H1 (cell line): ENCODE measurements around the gene PDE4D. TPM values are rescaled to one million over a fixed set of nuclear protein-coding genes. Genes with fewer than 3 reads are reported as not detected.

ENCODE experiments used
- CTCF ChIA-PET: fragments of 300-600 bp; sonication (Branson Sonifier 250); formaldehyde crosslinking; loops from one replicate; lab custom pipeline; 2021; ENCODE audit not compliant: partially characterized antibody; lab: Charles Lee
- POLR2A ChIA-PET: fragments of 300-600 bp; sonication (Branson Sonifier 250); formaldehyde crosslinking; loops from one replicate; lab custom pipeline; 2021; ENCODE audit warnings: inconsistent platforms; ENCODE audit not compliant: partially characterized antibody; lab: Charles Lee
- DNase-seq, 2 experiments: peaks; one replicate each; pipeline versions ENCODE4 v3.0.0 to v3.0.0-alpha.2; 2010 to 2022; ENCODE audit warnings: low spot score in 2 of 2, low read depth in 1 of 2, mixed read lengths in 1 of 2
- FAIRE-seq: peaks from 2 replicates; lab custom pipeline; 2011; peaks lifted over from hg19 to GRCh38; lab: Jason Lieb, UNC
- H2AFZ ChIP-seq: 2 replicates; pipeline ENCODE4 v1.8.1; 2012; ENCODE audit warnings: low read length, inconsistent platforms
- H2AK5ac ChIP-seq: 2 replicates; pipeline ENCODE4 v1.6.1; 2013; ENCODE audit warnings: low read depth, low read length
- H2BK120ac ChIP-seq: replicated peaks from 2 replicates; pipeline ENCODE3; 2013; ENCODE audit warnings: low read depth, low read length, inconsistent platforms
- H2BK12ac ChIP-seq: 2 replicates; pipeline ENCODE4 v1.6.1; 2013; ENCODE audit warnings: low read depth, low read length
- H2BK15ac ChIP-seq: 2 replicates; pipeline ENCODE4 v1.6.1; 2013; ENCODE audit warnings: low read length
- H2BK20ac ChIP-seq: 2 replicates; pipeline ENCODE4 v1.6.1; 2013; ENCODE audit warnings: low read length
- H2BK5ac ChIP-seq: 2 replicates; pipeline ENCODE4 v1.6.1; 2013; ENCODE audit warnings: low read depth, low read length
- H3K14ac ChIP-seq: 2 replicates; pipeline ENCODE4 v1.6.1; 2013; ENCODE audit warnings: inconsistent platforms; ENCODE audit not compliant: insufficient read length
- H3K18ac ChIP-seq: 2 replicates; pipeline ENCODE4 v1.6.1; 2013; ENCODE audit warnings: low read length; ENCODE audit errors: extremely low read depth
- H3K23ac ChIP-seq: 2 replicates; pipeline ENCODE4 v1.6.1; 2013; ENCODE audit warnings: inconsistent platforms; ENCODE audit not compliant: insufficient read length
- H3K23me2 ChIP-seq: 2 replicates; pipeline ENCODE4 v1.6.1; 2013; ENCODE audit warnings: low read depth, low read length
- H3K27ac ChIP-seq: 2 replicates; pipeline ENCODE4 v1.6.1; 2011; ENCODE audit warnings: low read depth, low read length, inconsistent platforms
- H3K27me3 ChIP-seq, 4 experiments: replicated peaks in 1 of 4; 1 replicate in 1 of 4; 2 replicates in 3 of 4; pipeline versions ENCODE4 v1.6.1 to v1.8.1; 2011 to 2013; ENCODE audit warnings: low read length in 3 of 4, mild to moderate bottlenecking in 3 of 4, inconsistent platforms in 2 of 4, mixed read lengths in 2 of 4, moderate library complexity in 1 of 4; ENCODE audit not compliant: control insufficient read depth in 3 of 4, insufficient read depth in 3 of 4; ENCODE audit errors: extremely low read depth in 1 of 4
- H3K36me3 ChIP-seq, 4 experiments: 2 replicates each; pipeline versions ENCODE4 v1.6.1 to v1.8.1; 2011 to 2013; ENCODE audit warnings: mild to moderate bottlenecking in 4 of 4, low read length in 3 of 4, moderate library complexity in 2 of 4, control low read depth in 1 of 4, inconsistent platforms in 1 of 4; ENCODE audit not compliant: insufficient read depth in 4 of 4, control insufficient read depth in 2 of 4
- H3K4ac ChIP-seq: replicated peaks from 2 replicates; pipeline ENCODE3; 2013; ENCODE audit warnings: low read length, low read depth, mixed read lengths, inconsistent platforms; ENCODE audit not compliant: insufficient read length
- H3K4me1 ChIP-seq, 4 experiments: replicated peaks in 1 of 4; 1 replicate in 1 of 4; 2 replicates in 3 of 4; pipeline versions ENCODE4 v1.6.1 to v1.8.1; 2011 to 2013; ENCODE audit warnings: low read length in 3 of 4, inconsistent platforms in 2 of 4, mixed read lengths in 1 of 4; ENCODE audit not compliant: insufficient read depth in 4 of 4, control insufficient read depth in 3 of 4
- H3K4me2 ChIP-seq, 2 experiments: 2 replicates each; pipeline versions ENCODE4 v1.6.1 to v1.8.1; 2011 to 2013; ENCODE audit warnings: low read depth in 2 of 2, low read length in 2 of 2, control low read depth in 1 of 2, inconsistent platforms in 1 of 2, mild to moderate bottlenecking in 1 of 2; ENCODE audit not compliant: insufficient read depth in 1 of 2
- H3K4me3 ChIP-seq, 4 experiments: fragments of 200-600, 300-600 bp in 1 of 4; sonication (generic), shearing (Covaris generic), sonication (Bioruptor Twin) in 1 of 4; 2 replicates each; pipeline versions ENCODE4 v1.5.1 to v1.8.1; 2011 to 2016; ENCODE audit warnings: low read length in 4 of 4, low read depth in 3 of 4, control low read depth in 2 of 4, inconsistent platforms in 2 of 4, mild to moderate bottlenecking in 2 of 4, mixed read lengths in 1 of 4, moderate library complexity in 1 of 4; ENCODE audit not compliant: insufficient read depth in 2 of 4; ENCODE audit errors: extremely low read depth in 1 of 4
- H3K56ac ChIP-seq: replicated peaks from 2 replicates; pipeline ENCODE3; 2013; ENCODE audit warnings: low read depth, mild to moderate bottlenecking, mixed read lengths, low read length, inconsistent platforms; ENCODE audit not compliant: insufficient read length
- H3K79me1 ChIP-seq: 2 replicates; pipeline ENCODE4 v1.6.1; 2013; ENCODE audit warnings: low read depth, low read length, control low read depth
- H3K79me2 ChIP-seq, 2 experiments: 2 replicates each; pipeline versions ENCODE4 v1.6.1 to v1.8.1; 2012 to 2013; ENCODE audit warnings: low read length in 2 of 2, mild to moderate bottlenecking in 2 of 2, inconsistent platforms in 1 of 2; ENCODE audit not compliant: insufficient read depth in 2 of 2, control insufficient read depth in 1 of 2
- H3K9ac ChIP-seq, 4 experiments: replicated peaks in 1 of 4; 1 replicate in 1 of 4; 2 replicates in 3 of 4; pipeline versions ENCODE4 v1.6.1 to v1.8.1; 2011 to 2013; ENCODE audit warnings: low read depth in 3 of 4, low read length in 3 of 4, control low read depth in 2 of 4, mild to moderate bottlenecking in 2 of 4, moderate library complexity in 2 of 4, inconsistent platforms in 1 of 4; ENCODE audit errors: extremely low read depth in 1 of 4
- H3K9me3 ChIP-seq, 2 experiments: 2 replicates each; pipeline versions ENCODE4 v1.6.1 to v1.8.1; 2012 to 2013; ENCODE audit warnings: mild to moderate bottlenecking in 2 of 2, moderate library complexity in 2 of 2, control low read depth in 1 of 2, inconsistent platforms in 1 of 2, low read depth in 1 of 2, low read length in 1 of 2, mixed read lengths in 1 of 2; ENCODE audit not compliant: insufficient read depth in 2 of 2
- H4K20me1 ChIP-seq, 2 experiments: replicated peaks in 1 of 2; 2 replicates each; pipeline versions ENCODE3 to v1.8.1; 2011 to 2013; ENCODE audit warnings: inconsistent platforms in 2 of 2, low read length in 2 of 2, mild to moderate bottlenecking in 1 of 2; ENCODE audit not compliant: insufficient read depth in 2 of 2, control insufficient read depth in 1 of 2
- H4K5ac ChIP-seq: 2 replicates; pipeline ENCODE4 v1.6.1; 2013; ENCODE audit warnings: low read length, low read depth, mixed read lengths, inconsistent platforms; ENCODE audit not compliant: insufficient read length
- H4K8ac ChIP-seq: 2 replicates; pipeline ENCODE4 v1.8.0; 2013; ENCODE audit warnings: mild to moderate bottlenecking, moderate library complexity, low read length, inconsistent platforms; ENCODE audit not compliant: insufficient read depth; ENCODE audit errors: extremely low read depth
- H4K91ac ChIP-seq: replicated peaks from 2 replicates; pipeline ENCODE3; 2013; ENCODE audit warnings: low read length, mixed read lengths, inconsistent platforms; ENCODE audit not compliant: insufficient read length
- ATF2 ChIP-seq: IDR thresholded peaks from 2 replicates; pipeline ENCODE4 v1.6.1; 2012; ENCODE audit warnings: low read length, inconsistent platforms
- BACH1 ChIP-seq: IDR thresholded peaks from 2 replicates; pipeline ENCODE4 v1.6.1; 2012; ENCODE audit warnings: low read length, improper control_type of control experiment
- BRCA1 ChIP-seq: IDR thresholded peaks from 2 replicates; pipeline ENCODE4 v1.6.1; 2012; ENCODE audit warnings: low read depth, low read length, improper control_type of control experiment
- HDAC2 ChIP-seq, 2 experiments: fragments of 300-600 bp in 1 of 2; sonication (generic) in 1 of 2; IDR thresholded peaks; 2 replicates each; pipeline ENCODE4 v1.6.1; 2011 to 2012; ENCODE audit warnings: low read depth in 2 of 2, low read length in 2 of 2, mild to moderate bottlenecking in 2 of 2, moderate library complexity in 2 of 2, borderline replicate concordance in 1 of 2, inconsistent platforms in 1 of 2
- KDM4A ChIP-seq: IDR thresholded peaks from one replicate; pipeline ENCODE4 v1.7.1; 2012; ENCODE audit warnings: low read depth, mild to moderate bottlenecking, moderate library complexity, low read length, inconsistent platforms; ENCODE audit not compliant: severe bottlenecking
- MAX ChIP-seq: IDR thresholded peaks from 2 replicates; pipeline ENCODE4 v1.6.1; 2012; ENCODE audit warnings: inconsistent platforms
- NRF1 ChIP-seq: IDR thresholded peaks from 2 replicates; pipeline ENCODE4 v1.6.1; 2011; ENCODE audit warnings: mild to moderate bottlenecking, low read depth, low read length, improper control_type of control experiment
- POLR2A ChIP-seq, 2 experiments: IDR thresholded peaks; 1 replicate in 1 of 2; 2 replicates in 1 of 2; pipeline ENCODE4 v1.6.1; 2011; ENCODE audit warnings: low read depth in 2 of 2, low read length in 2 of 2, mild to moderate bottlenecking in 2 of 2; ENCODE audit errors: control extremely low read depth in 1 of 2
- SAP30 ChIP-seq: fragments of 300-600 bp; sonication (generic); IDR thresholded peaks from 2 replicates; pipeline ENCODE4 v1.7.1; 2012; ENCODE audit warnings: low read length, moderate library complexity, mild to moderate bottlenecking, inconsistent platforms; ENCODE audit not compliant: insufficient read depth, insufficient replicate concordance
- TAF1 ChIP-seq: IDR thresholded peaks from 2 replicates; pipeline ENCODE4 v1.6.1; 2011; ENCODE audit warnings: mild to moderate bottlenecking, low read depth, low read length
- ZNF274 ChIP-seq: IDR thresholded peaks from 2 replicates; pipeline ENCODE4 v1.7.0; 2012; ENCODE audit warnings: low read length, borderline replicate concordance; ENCODE audit errors: extremely low read depth
- WGBS, 2 experiments: shearing (Covaris generic) in 1 of 2; methylation state at CpG; one replicate each; pipeline versions ENCODE4 v1.1.6 to v1.1.7; 2013 to 2015; ENCODE audit warnings: low lambda C conversion rate in 2 of 2, mixed read lengths in 2 of 2, inconsistent platforms in 1 of 2, low coverage in 1 of 2, missing lambda C conversion rate in 1 of 2; ENCODE audit not compliant: insufficient replicate concordance in 2 of 2, insufficient coverage in 1 of 2, insufficient read length in 1 of 2; ENCODE audit errors: extremely low coverage in 1 of 2, missing lambda C conversion rate in 1 of 2; 5-methylcytosine and 5-hydroxymethylcytosine counted together
- polyA plus RNA-seq, 7 experiments: library from polyadenylated mRNA; depleted of rRNA in 3 of 7; stranded (reverse) in 5 of 7; unstranded in 2 of 7; fragments of >200 nt in 5 of 7; fragments of 200-250 nt in 2 of 7; gene quantifications; 1 replicate in 5 of 7; 2 replicates in 1 of 7; 4 replicates in 1 of 7; pipeline versions ENCODE4 v1.2.1 to v1.2.3, GENCODE V29; 2011 to 2013; ENCODE audit warnings: missing spikeins in 2 of 7, mixed read lengths in 2 of 7
- total RNA-seq: library from RNA; stranded (reverse); fragmentation: NEBNext Ultra II Directional; extraction: Animal tissue kit (Norgen Biotek cat#: 25700); gene quantifications from 2 replicates; pipeline ENCODE4 v1.2.1, GENCODE V29; 2021

Gene PDE4D
- total and polyA plus RNA-seq, 2 of the 8 experiments (the other 6 are each of a cell fraction or from before 2014, with no cell fraction given) = 2.3 to 3.7 TPM

- Histone ChIP-seq H3K27me3 (no peaks in the 10 kb centered on the region), H3K4me3 (no peak overlapping the region), H2BK20ac (no peak overlapping the region), H3K4me1 (no peaks in the 10 kb centered on the region), H2AFZ (no peak overlapping the region), H3K18ac (no peak overlapping the region), H3K4me2 (no peak overlapping the region), H3K79me2 (no peaks in the 10 kb centered on the region), H4K8ac (no peak overlapping the region), H2AK5ac (no peak overlapping the region), H3K23ac (no peak overlapping the region), H4K5ac (no peak overlapping the region), H2BK12ac (no peak overlapping the region), H3K79me1 (no peaks in the 10 kb centered on the region), H3K9me3 (no peaks in the 10 kb centered on the region), H3K56ac (no peak overlapping the region), H3K23me2 (no peaks in the 10 kb centered on the region; the same call in 1 of the 2 replicates), H2BK120ac (no peak overlapping the region), H4K91ac (no peak overlapping the region), H3K9ac (no peak overlapping the region), H2BK5ac (no peak overlapping the region), H3K36me3 (no peaks in the 10 kb centered on the region), H2BK15ac (no peak overlapping the region), H3K27ac (no peak overlapping the region), H4K20me1 (no peaks in the 10 kb centered on the region), H3K4ac (no peak overlapping the region), H3K14ac (no peak overlapping the region)
- CTCF ChIA-PET = interaction anchor here (3.5 kb wide), 1 partner anchor 15 kb away, joined by 13 read pairs; no protein-coding TSS in a partner anchor
- WGBS, 2 experiments = 49% methylated on average over 2 of the region's 2 CpGs; no CpG with 5 or more reads in 1 of the 2 experiments
- POLR2A ChIA-PET = no interaction called here
- no peak for DNase-seq
- FAIRE-seq = no peak
- TF ChIP-seq KDM4A = no peak
- TF ChIP-seq TAF1 = no peak
- TF ChIP-seq ZNF274 = no peak
- no peak for TF ChIP-seq NRF1
- TF ChIP-seq SAP30 = no peak
- no peak for TF ChIP-seq MAX
- TF ChIP-seq BRCA1 = no peak
- TF ChIP-seq BACH1 = no peak
- TF ChIP-seq ATF2 = no peak
- TF ChIP-seq POLR2A (IDR thresholded peaks at IDR 0.05; ENCODE audit: control extremely low read depth in 1 of 2, low read depth in 2 of 2, low read length in 2 of 2) = no peak
- TF ChIP-seq HDAC2 (IDR thresholded peaks at IDR 0.05; ENCODE audit: borderline replicate concordance in 1 of 2, low read depth in 2 of 2, low read length in 2 of 2) = no peak
Observed at GRCh38 chr5:59049095-59049494, 844.4 kb downstream of the PDE4D start.
